ACC112 (cell line): ENCODE results near the gene TAF12.

Experiments used
- H2AFZ ChIP-seq: fragments of 200-600 bp; sonication (generic); one replicate; pipeline ENCODE4 v1.6.0; 2017; ENCODE audit warnings: antibody characterized with exemption, low read length; ENCODE audit not compliant: unreplicated experiment
- H3K27ac ChIP-seq: fragments of 200-600 bp; sonication (generic); 2 replicates; pipeline ENCODE4 v1.5.1; 2014; ENCODE audit warnings: low read depth, mild to moderate bottlenecking, antibody characterized with exemption, low read length, moderate library complexity
- H3K27me3 ChIP-seq: fragments of 200-600 bp; sonication (generic); 2 replicates; pipeline ENCODE4 v1.6.1; 2014; ENCODE audit warnings: mild to moderate bottlenecking, antibody characterized with exemption, low read length, moderate library complexity, mixed read lengths; ENCODE audit not compliant: insufficient read depth
- H3K36me3 ChIP-seq: fragments of 200-600 bp; sonication (generic); 2 replicates; pipeline ENCODE4 v1.6.1; 2016; ENCODE audit warnings: mild to moderate bottlenecking, antibody characterized with exemption, low read length, moderate library complexity, mixed read lengths; ENCODE audit not compliant: insufficient read depth
- H3K4me1 ChIP-seq: fragments of 200-600 bp; sonication (generic); one replicate; pipeline ENCODE4 v1.6.1; 2016; ENCODE audit warnings: low read length, mixed read lengths; ENCODE audit not compliant: insufficient read depth, unreplicated experiment, control insufficient read depth
- H3K4me3 ChIP-seq: fragments of 200-600 bp; sonication (generic); 2 replicates; pipeline ENCODE4 v1.5.1; 2014; ENCODE audit warnings: mild to moderate bottlenecking, low read depth, low read length
- H3K79me2 ChIP-seq: fragments of 200-600 bp; sonication (generic); one replicate; pipeline ENCODE4 v1.6.0; 2016; ENCODE audit warnings: low read length; ENCODE audit not compliant: control insufficient read depth, unreplicated experiment, insufficient read depth

The TAF12 gene

GRCh38 chr1:28565726-28566125, 77.1 kb downstream of the TAF12 start:
- Histone ChIP-seq H3K36me3 (peaks cover 24% of the 10 kb centered on the region), H3K4me1 (no peaks in the 10 kb centered on the region), H3K4me3 (no peak overlapping the region), H3K27me3 (no peaks in the 10 kb centered on the region), H2AFZ (no peak overlapping the region), H3K79me2 (no peaks in the 10 kb centered on the region), H3K27ac (no peak overlapping the region)

- no peak overlapping the region for H3K4me3 ChIP-seq
- peaks cover 27% of the 10 kb centered on the region for H3K36me3 ChIP-seq
- H3K4me1 ChIP-seq = no peaks in the 10 kb centered on the region
- no peaks in the 10 kb centered on the region for H3K79me2 ChIP-seq
- H3K27ac ChIP-seq = no peak overlapping the region
- H3K27me3 ChIP-seq = no peaks in the 10 kb centered on the region
- no peak overlapping the region for H2AFZ ChIP-seq
Measured at GRCh38 chr1:28565040-28565439, 77.8 kb downstream of the TAF12 start.

- Histone ChIP-seq H3K4me1 (no peaks in the 10 kb centered on the region), H3K4me3 (no peak overlapping the region), H3K36me3 (peaks cover 31% of the 10 kb centered on the region), H3K27me3 (no peaks in the 10 kb centered on the region), H2AFZ (no peak overlapping the region), H3K27ac (no peak overlapping the region), H3K79me2 (no peaks in the 10 kb centered on the region)
Measured at GRCh38 chr1:28564310-28564709, 78.6 kb downstream of the TAF12 start.

GRCh38 chr1:28560886-28561285, 82.0 kb downstream of the TAF12 start:
- Histone ChIP-seq H3K36me3 (peaks cover 27% of the 10 kb centered on the region), H3K4me3 (no peak overlapping the region), H3K4me1 (no peaks in the 10 kb centered on the region), H2AFZ (no peak overlapping the region), H3K27ac (no peak overlapping the region), H3K79me2 (no peaks in the 10 kb centered on the region), H3K27me3 (no peaks in the 10 kb centered on the region)
